GM12864 (cell line): ENCODE data around the gene LRRC23.

Experiments
- DNase-seq: peaks from one replicate; pipeline ENCODE4 v3.0.0-alpha.2; 2011; ENCODE audit warnings: low read depth
- H3K4me3 ChIP-seq: 2 replicates; pipeline ENCODE4 v1.5.1; 2011; ENCODE audit warnings: mild to moderate bottlenecking, low read depth, low read length, control low read depth
- TF ChIP-seq, protein P1 (sequence below): IDR thresholded peaks from 2 replicates; pipeline ENCODE4 v1.5.1; 2011; ENCODE audit warnings: low read depth, mild to moderate bottlenecking, moderate library complexity, low read length, control low read depth, inconsistent platforms; ENCODE audit errors: missing control alignments

Gene LRRC23

DNA sequence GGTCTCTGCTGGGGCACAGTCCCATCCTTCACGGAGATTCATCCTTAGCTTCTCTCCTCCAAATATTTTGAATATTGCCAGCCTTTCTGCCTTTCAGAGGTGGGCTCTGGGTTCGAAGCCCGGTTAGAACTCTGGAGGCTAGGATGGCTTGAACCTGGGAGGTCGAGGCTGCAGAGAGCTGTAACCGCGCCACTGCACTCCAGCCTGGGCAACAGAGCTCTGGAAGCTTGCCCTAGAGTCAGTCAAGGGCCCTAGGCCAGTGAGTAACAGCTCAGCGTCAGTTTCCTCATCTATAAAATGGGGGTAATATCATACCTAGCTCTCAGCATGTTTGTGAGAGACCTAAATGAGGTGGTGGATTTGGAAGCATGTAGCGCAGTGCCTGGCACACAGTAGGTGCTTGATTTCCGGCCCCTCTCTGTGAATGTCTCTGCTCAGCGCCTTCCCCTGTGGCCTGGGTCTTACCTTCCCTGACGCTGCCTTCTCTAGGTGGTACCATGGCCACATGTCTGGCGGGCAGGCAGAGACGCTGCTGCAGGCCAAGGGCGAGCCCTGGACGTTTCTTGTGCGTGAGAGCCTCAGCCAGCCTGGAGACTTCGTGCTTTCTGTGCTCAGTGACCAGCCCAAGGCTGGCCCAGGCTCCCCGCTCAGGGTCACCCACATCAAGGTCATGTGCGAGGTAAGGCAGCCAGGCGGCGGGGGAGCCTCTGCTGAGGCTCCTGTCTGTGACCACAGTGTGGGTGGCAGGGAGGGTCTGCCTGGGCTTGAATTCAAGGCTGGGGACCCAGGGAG, 49.9 kb downstream of the LRRC23 start:
- TF ChIP-seq, protein P1, sequence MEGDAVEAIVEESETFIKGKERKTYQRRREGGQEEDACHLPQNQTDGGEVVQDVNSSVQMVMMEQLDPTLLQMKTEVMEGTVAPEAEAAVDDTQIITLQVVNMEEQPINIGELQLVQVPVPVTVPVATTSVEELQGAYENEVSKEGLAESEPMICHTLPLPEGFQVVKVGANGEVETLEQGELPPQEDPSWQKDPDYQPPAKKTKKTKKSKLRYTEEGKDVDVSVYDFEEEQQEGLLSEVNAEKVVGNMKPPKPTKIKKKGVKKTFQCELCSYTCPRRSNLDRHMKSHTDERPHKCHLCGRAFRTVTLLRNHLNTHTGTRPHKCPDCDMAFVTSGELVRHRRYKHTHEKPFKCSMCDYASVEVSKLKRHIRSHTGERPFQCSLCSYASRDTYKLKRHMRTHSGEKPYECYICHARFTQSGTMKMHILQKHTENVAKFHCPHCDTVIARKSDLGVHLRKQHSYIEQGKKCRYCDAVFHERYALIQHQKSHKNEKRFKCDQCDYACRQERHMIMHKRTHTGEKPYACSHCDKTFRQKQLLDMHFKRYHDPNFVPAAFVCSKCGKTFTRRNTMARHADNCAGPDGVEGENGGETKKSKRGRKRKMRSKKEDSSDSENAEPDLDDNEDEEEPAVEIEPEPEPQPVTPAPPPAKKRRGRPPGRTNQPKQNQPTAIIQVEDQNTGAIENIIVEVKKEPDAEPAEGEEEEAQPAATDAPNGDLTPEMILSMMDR = no peak
- H3K4me3 ChIP-seq = peak overlapping the region; percentile 93

DNA sequence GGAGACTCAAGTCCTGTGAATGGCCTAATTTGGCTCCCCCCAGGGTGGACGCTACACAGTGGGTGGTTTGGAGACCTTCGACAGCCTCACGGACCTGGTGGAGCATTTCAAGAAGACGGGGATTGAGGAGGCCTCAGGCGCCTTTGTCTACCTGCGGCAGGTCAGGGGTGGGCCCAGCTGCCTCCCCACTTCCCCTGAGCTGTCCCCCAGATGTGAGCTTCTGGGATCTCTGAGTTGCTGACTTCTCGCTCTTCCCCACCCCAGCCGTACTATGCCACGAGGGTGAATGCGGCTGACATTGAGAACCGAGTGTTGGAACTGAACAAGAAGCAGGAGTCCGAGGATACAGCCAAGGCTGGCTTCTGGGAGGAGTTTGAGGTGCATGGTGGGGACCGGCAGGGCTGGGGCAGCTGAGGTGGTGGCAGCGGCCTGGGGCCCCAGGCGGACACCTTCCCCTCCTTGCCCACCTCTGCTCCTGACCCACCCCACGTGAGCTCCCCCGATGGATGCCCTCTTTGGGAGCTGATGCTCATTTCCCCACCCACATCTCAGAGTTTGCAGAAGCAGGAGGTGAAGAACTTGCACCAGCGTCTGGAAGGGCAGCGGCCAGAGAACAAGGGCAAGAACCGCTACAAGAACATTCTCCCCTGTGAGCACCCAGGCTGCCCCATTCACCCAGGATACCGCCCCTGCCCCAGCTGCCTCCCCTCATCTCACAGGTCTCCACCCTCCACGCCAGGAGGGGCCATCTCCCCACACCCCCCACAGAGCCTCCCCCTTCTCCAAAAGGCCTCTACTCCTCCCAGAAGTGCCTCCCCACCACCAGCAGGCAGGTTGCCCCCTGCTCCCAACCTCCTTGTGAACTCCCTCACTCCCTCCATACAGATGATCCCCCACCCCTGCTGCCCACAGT, 50.7 kb downstream of the LRRC23 start:
- peak overlapping the region; percentile 93 for H3K4me3 ChIP-seq
- DNase-seq = no peak
- TF ChIP-seq, protein P1 = no peak

More for the DNA sequence above, 49.9 kb downstream of the LRRC23 start:
- no peak for DNase-seq

DNA sequence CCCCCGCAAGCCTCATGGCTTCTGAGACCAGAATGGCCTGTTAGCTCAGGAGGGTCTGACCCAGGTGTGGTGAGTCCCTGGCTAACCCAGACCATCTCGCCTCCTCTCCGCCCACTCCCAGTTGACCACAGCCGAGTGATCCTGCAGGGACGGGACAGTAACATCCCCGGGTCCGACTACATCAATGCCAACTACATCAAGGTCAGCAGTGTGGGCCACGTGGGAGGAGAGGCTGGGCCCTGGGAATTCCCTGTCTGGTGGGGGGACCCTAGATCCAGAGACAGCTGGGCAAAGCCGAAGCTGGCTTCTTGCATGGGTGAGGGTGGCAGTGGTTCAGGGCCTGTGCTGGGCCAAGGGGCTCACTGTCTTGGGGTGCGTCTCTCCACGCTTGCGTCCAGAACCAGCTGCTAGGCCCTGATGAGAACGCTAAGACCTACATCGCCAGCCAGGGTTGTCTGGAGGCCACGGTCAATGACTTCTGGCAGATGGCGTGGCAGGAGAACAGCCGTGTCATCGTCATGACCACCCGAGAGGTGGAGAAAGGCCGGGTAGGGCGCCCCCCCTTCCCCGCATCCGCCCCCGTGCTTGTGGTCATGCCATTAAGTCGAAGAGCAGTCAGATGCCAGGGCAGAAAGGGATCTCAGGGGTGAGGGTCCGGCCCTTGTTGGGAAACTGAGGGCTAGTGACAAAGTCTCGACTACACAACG, 51.6 kb downstream of the LRRC23 start:
- DNase-seq = no peak
- peak overlapping the region; percentile 93 for H3K4me3 ChIP-seq
- TF ChIP-seq, protein P1 = no peak

DNA sequence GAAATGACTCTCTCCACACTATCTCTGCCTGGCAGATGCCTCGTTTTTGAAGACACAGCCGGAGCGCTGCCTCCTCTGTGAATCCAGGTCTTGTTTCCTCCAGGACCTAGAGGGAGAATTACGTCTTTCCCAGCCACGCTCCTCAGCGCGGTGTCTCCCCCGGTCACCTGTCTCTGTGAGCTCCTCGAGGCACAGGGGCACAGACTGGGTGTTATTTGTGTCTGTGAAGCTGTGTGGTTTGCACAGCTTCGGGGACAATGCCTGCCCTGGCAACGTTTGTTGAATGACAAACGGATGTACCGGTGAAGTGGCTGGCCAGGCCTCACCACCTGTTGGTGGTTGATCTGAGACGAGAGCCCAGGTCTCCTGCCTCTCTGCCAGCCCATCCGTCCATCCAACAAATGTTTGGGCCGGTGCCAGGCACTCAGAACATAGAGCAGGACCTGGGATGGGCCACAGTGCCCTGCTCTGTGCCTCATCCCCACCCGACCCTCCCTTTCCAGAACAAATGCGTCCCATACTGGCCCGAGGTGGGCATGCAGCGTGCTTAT, 52.6 kb downstream of the LRRC23 start:
- no peak for DNase-seq
- peak overlapping the region; percentile 93 for H3K4me3 ChIP-seq
- TF ChIP-seq, protein P1 = no peak

DNA sequence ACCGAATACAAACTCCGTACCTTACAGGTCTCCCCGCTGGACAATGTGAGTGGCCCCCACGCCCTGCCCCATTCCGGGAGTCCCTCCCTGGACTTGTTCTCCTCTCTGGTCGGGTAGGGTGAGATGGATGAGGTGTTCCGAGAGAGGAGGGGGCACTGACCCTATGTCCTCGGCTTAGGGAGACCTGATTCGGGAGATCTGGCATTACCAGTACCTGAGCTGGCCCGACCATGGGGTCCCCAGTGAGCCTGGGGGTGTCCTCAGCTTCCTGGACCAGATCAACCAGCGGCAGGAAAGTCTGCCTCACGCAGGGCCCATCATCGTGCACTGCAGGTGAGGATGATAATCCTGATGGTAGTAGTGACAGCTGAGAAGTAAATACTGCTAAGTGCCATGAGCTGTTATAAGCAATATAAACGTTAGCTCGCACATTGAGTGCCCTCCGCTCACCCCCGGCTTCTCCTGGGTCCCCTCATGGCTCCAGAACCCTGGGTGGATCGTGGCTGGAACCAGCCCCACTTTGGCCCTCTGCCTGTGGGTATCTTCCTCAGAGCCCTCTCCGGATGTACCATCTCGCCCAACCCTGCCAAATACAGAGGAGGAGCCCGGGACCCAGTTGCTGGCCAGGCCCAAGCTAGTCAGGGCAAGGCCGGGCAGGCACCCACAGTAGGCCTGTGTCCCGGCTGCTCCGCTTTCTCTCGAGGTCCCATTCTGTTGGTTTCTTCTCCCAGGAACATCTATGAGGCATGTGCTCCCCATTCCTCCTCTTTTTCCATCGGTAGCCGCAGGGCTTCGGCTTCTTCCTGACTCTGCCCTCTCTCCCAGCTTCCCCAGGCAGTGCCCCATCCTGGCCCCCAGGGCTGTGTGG, 53.4 kb downstream of the LRRC23 start:
- no peak for DNase-seq
- peak overlapping the region; percentile 93 for H3K4me3 ChIP-seq
- TF ChIP-seq, protein P1 = no peak
